ENCODE results near the gene HOXA2.

- TF ChIP-seq REST (IDR thresholded peaks at IDR 0.05) (no peak), RAD21 (IDR thresholded peaks at IDR 0.05) (no peak)
- TF ChIP-seq, protein P1, sequence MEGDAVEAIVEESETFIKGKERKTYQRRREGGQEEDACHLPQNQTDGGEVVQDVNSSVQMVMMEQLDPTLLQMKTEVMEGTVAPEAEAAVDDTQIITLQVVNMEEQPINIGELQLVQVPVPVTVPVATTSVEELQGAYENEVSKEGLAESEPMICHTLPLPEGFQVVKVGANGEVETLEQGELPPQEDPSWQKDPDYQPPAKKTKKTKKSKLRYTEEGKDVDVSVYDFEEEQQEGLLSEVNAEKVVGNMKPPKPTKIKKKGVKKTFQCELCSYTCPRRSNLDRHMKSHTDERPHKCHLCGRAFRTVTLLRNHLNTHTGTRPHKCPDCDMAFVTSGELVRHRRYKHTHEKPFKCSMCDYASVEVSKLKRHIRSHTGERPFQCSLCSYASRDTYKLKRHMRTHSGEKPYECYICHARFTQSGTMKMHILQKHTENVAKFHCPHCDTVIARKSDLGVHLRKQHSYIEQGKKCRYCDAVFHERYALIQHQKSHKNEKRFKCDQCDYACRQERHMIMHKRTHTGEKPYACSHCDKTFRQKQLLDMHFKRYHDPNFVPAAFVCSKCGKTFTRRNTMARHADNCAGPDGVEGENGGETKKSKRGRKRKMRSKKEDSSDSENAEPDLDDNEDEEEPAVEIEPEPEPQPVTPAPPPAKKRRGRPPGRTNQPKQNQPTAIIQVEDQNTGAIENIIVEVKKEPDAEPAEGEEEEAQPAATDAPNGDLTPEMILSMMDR (IDR thresholded peaks at IDR 0.05; ENCODE audit: low read depth, low read length, missing input control), result no peak
- TF ChIP-seq, protein P2, sequence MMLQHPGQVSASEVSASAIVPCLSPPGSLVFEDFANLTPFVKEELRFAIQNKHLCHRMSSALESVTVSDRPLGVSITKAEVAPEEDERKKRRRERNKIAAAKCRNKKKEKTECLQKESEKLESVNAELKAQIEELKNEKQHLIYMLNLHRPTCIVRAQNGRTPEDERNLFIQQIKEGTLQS (IDR thresholded peaks at IDR 0.05), result no peak
- TF ChIP-seq, protein P3, sequence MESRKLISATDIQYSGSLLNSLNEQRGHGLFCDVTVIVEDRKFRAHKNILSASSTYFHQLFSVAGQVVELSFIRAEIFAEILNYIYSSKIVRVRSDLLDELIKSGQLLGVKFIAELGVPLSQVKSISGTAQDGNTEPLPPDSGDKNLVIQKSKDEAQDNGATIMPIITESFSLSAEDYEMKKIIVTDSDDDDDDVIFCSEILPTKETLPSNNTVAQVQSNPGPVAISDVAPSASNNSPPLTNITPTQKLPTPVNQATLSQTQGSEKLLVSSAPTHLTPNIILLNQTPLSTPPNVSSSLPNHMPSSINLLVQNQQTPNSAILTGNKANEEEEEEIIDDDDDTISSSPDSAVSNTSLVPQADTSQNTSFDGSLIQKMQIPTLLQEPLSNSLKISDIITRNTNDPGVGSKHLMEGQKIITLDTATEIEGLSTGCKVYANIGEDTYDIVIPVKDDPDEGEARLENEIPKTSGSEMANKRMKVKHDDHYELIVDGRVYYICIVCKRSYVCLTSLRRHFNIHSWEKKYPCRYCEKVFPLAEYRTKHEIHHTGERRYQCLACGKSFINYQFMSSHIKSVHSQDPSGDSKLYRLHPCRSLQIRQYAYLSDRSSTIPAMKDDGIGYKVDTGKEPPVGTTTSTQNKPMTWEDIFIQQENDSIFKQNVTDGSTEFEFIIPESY (IDR thresholded peaks at IDR 0.05), result no peak
Measured at GRCh38 chr7:27068259-27068658, 34.2 kb downstream of the HOXA2 start.
